OCI-LY1 (cell line): ENCODE results near the gene SUCNR1.

Source experiments
- H2AFZ ChIP-seq: fragments of 200-600 bp; sonication (generic), shearing (Covaris generic); 2 replicates; pipeline ENCODE4 v1.6.0; 2014; ENCODE audit warnings: antibody characterized with exemption, mild to moderate bottlenecking, low read length
- H3F3A ChIP-seq: fragments of 200-600 bp; sonication (generic), shearing (Covaris generic); 2 replicates; pipeline ENCODE4 v1.6.0; 2014; ENCODE audit warnings: mild to moderate bottlenecking, antibody characterized with exemption, low read length, moderate library complexity; ENCODE audit not compliant: insufficient read depth
- H3K27ac ChIP-seq: fragments of 200-600 bp; sonication (generic); 2 replicates; pipeline ENCODE4 v1.5.1; 2014; ENCODE audit warnings: low read length, mixed run types, mild to moderate bottlenecking, low read depth; ENCODE audit not compliant: poor library complexity, severe bottlenecking
- H3K27me3 ChIP-seq: fragments of 200-600 bp; sonication (generic); 2 replicates; pipeline ENCODE4 v1.6.0; 2014; ENCODE audit warnings: antibody characterized with exemption, mild to moderate bottlenecking, low read length, moderate library complexity; ENCODE audit not compliant: insufficient read depth
- H3K36me3 ChIP-seq: fragments of 200-600 bp; sonication (generic); 2 replicates; pipeline ENCODE4 v1.6.1; 2014; ENCODE audit warnings: mild to moderate bottlenecking, antibody characterized with exemption, low read length, moderate library complexity, mixed read lengths; ENCODE audit not compliant: insufficient read depth
- H3K4me1 ChIP-seq: fragments of 200-600 bp; sonication (generic); 2 replicates; pipeline ENCODE4 v1.5.1; 2014; ENCODE audit warnings: mild to moderate bottlenecking, low read length, moderate library complexity; ENCODE audit not compliant: insufficient read depth, severe bottlenecking
- H3K4me2 ChIP-seq: fragments of 200-600 bp; sonication (generic), shearing (Covaris generic); 2 replicates; pipeline ENCODE4 v1.6.1; 2014; ENCODE audit warnings: low read length
- H3K4me3 ChIP-seq: fragments of 200-600 bp; sonication (generic); 2 replicates; pipeline ENCODE4 v1.5.1; 2014; ENCODE audit warnings: low read length, low read depth, mild to moderate bottlenecking, mixed read lengths; ENCODE audit not compliant: poor library complexity, severe bottlenecking
- H3K79me2 ChIP-seq: fragments of 200-600 bp; shearing (Covaris generic); 2 replicates; pipeline ENCODE4 v1.6.1; 2016; ENCODE audit warnings: mixed run types, low read length, mixed read lengths; ENCODE audit not compliant: insufficient read depth
- H3K9ac ChIP-seq: fragments of 200-600 bp; sonication (generic), shearing (Covaris generic); 2 replicates; pipeline ENCODE4 v1.6.1; 2014; ENCODE audit warnings: mild to moderate bottlenecking, low read length, mixed read lengths
- H3K9me2 ChIP-seq: fragments of 200-600 bp; sonication (generic), shearing (Covaris generic); 2 replicates; pipeline ENCODE4 v1.6.1; 2014; ENCODE audit warnings: low read depth, mild to moderate bottlenecking, low read length, mixed read lengths
- H3K9me3 ChIP-seq: fragments of 200-600 bp; shearing (Covaris generic); 2 replicates; pipeline ENCODE4 v1.6.1; 2014; ENCODE audit warnings: low read length, mixed read lengths
- H4K20me1 ChIP-seq: fragments of 200-600 bp; sonication (generic), shearing (Covaris generic); 2 replicates; pipeline ENCODE4 v1.6.0; 2016; ENCODE audit warnings: mild to moderate bottlenecking, low read length; ENCODE audit not compliant: insufficient read depth
- CTCF ChIP-seq: fragments of 200-600 bp; sonication (generic), shearing (Covaris generic); IDR thresholded peaks from 2 replicates; pipeline ENCODE4 v1.5.1; 2017; ENCODE audit warnings: mild to moderate bottlenecking, antibody characterized with exemption, low read length, moderate library complexity, mixed read lengths
- EZH2 ChIP-seq: fragments of 200-600 bp; sonication (generic), shearing (Covaris generic); IDR thresholded peaks from 2 replicates; pipeline ENCODE4 v1.8.0; 2017; ENCODE audit warnings: borderline replicate concordance, mixed run types, mild to moderate bottlenecking, antibody characterized with exemption, low read length, moderate library complexity, mixed read lengths

SUCNR1 gene

GRCh38 chr3:151918253-151919029 lies 45.0 kb downstream of the SUCNR1 start:
- Histone ChIP-seq H3K4me2 (no peak overlapping the region), H3K27ac (no peak overlapping the region), H3K79me2 (no peaks in the 10 kb centered on the region), H3K9me3 (no peaks in the 10 kb centered on the region), H4K20me1 (no peaks in the 10 kb centered on the region), H3K9me2 (no peaks in the 10 kb centered on the region), H3K4me1 (no peaks in the 10 kb centered on the region), H3K27me3 (no peaks in the 10 kb centered on the region), H3F3A (no peaks in the 10 kb centered on the region), H3K9ac (no peak overlapping the region), H3K4me3 (no peak overlapping the region), H3K36me3 (no peaks in the 10 kb centered on the region), H2AFZ (no peak overlapping the region)
- peak; percentile 77 for TF ChIP-seq CTCF
- TF ChIP-seq EZH2 = no peak

- H2AFZ ChIP-seq = no peak overlapping the region
- H3K4me3 ChIP-seq = no peak overlapping the region
- no peak overlapping the region for H3K9ac ChIP-seq
- H3K4me2 ChIP-seq = no peak overlapping the region
- H3K9me3 ChIP-seq = no peaks in the 10 kb centered on the region
- no peak overlapping the region for H3K27ac ChIP-seq
- H3F3A ChIP-seq = no peaks in the 10 kb centered on the region
- H3K9me2 ChIP-seq = no peaks in the 10 kb centered on the region
- TF ChIP-seq CTCF (no peak), EZH2 (no peak)
- H3K79me2 ChIP-seq = no peaks in the 10 kb centered on the region
- no peaks in the 10 kb centered on the region for H3K4me1 ChIP-seq
- no peaks in the 10 kb centered on the region for H4K20me1 ChIP-seq
- H3K27me3 ChIP-seq = no peaks in the 10 kb centered on the region
- no peaks in the 10 kb centered on the region for H3K36me3 ChIP-seq
These were observed 45.5 kb downstream of the SUCNR1 start for GRCh38 chr3:151919030-151919328.

- TF ChIP-seq CTCF = no peak
- no peak for TF ChIP-seq EZH2
- Histone ChIP-seq H3K4me2 (no peak overlapping the region), H2AFZ (no peak overlapping the region)
These were observed 46.0 kb downstream of the SUCNR1 start for GRCh38 chr3:151919446-151919845.

More at GRCh38 chr3:151919446-151919845, 46.0 kb downstream of the SUCNR1 start:
- Histone ChIP-seq H3K9me2 (no peaks in the 10 kb centered on the region), H3K27ac (no peak overlapping the region), H3K9me3 (no peaks in the 10 kb centered on the region), H3K4me3 (no peak overlapping the region), H3K4me1 (no peaks in the 10 kb centered on the region), H3K27me3 (no peaks in the 10 kb centered on the region), H3F3A (no peaks in the 10 kb centered on the region), H3K79me2 (no peaks in the 10 kb centered on the region), H4K20me1 (no peaks in the 10 kb centered on the region), H3K9ac (no peak overlapping the region), H3K36me3 (no peaks in the 10 kb centered on the region)
